Measurements from ENCODE around the gene PABPC3.

Gene PABPC3

DNA sequence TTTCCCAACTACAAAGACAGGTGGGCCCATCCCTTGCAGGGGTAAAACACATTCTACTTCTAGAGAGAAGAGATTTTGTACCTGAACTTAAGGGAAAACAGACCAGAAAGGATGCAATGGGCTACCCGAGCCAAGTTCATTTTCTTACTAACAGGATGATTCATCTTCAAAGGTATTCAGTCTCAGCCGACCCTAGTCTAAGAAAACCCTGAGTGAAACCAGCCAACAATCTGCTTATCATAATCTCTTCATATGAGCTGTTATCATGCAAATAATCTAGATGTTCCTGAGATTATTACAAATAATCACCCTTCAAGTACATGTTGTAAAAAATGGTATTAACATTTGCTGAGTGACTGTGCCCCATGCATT lies 15.6 kb downstream of the PABPC3 start:
- DNase-seq (ENCODE audit: low read depth) = no peak

DNA sequence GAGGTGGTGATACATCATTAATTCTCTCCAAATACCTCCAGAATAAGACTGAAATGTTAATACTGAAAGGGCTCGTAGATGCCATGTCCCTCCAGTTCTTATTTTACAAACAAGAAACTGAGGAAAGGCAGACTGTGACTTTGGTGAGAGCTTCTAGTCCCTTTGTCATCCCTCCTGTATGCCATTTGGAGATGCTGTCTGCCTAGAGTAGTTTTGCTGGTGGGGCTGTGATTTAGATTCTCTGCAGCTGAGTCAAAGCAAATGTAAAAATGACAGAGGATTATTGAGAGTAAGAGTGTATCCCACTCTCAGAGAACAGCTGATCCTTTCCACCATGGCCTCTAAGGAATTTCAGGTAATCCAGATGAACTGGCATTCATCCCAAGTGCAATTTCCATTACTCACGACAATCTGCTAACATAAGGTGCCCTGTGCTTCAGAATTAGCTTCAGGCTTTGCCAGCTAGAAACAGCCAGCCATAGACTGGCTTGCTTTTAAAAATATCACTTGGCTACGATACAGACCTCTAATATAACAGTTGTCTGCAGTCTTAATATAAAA lies 16.8 kb downstream of the PABPC3 start:
- DNase-seq (ENCODE audit: low read depth) = no peak

DNA sequence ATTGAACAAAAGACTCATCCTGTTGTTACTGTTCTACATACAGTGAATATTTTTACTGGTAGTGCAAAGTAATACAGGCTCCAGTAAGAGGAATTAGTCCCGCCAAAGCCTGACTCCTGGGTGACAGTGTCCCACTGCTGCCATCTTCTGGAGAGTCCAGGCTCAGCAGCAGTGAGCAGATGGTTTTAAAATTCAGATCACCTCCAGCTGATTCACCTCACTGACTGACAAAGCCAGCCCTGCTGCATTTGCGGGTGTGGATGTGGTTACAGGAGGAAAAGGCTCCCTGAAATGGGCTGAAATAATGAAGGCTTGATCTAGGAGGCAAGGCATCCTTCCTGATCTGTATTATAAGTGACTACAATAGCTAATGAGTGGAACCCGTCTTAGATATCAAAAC lies 18.3 kb downstream of the PABPC3 start:
- DNase-seq (ENCODE audit: low read depth) = peak; percentile 34

DNA sequence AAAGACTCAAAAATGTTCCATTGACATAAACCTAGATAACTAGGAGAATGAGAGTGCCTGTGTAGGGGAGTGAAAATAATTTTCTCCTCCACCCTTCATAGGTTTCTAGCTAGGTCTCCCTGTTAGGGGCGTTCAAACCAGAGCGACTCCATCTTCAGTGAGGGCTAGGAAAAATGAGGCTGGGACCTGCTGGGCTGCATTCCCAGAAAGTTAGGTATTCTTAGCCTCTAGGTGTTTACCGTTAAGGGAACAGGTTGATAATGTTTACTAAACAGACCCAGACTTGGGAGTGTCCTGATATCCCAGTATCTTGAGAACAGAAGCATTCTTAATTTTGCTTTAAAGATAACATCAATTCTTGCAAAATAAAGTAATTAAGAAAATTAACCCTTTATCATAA lies 20.1 kb downstream of the PABPC3 start:
- no peak for DNase-seq (ENCODE audit: low read depth)

DNA sequence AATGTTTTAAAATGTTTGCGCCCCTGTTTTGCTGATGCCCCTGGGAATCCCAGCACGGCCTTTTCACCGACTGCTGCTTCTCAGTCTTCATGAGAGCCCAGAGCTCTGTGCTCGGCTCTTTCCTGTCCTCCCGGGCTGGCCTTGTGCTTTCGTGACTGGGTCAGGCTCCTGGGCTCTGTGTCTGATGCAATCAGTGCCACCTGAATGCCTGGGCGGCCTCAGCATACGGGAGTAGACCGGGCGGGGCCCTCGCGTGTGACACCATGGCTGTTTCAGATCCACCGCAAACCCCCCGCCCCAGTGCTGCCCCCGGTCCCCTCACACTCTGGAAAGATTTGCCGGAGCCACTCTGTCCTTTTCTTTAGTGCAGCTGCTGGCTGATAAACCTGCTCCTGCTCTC lies 21.4 kb downstream of the PABPC3 start:
- DNase-seq (ENCODE audit: low read depth) = no peak

DNA sequence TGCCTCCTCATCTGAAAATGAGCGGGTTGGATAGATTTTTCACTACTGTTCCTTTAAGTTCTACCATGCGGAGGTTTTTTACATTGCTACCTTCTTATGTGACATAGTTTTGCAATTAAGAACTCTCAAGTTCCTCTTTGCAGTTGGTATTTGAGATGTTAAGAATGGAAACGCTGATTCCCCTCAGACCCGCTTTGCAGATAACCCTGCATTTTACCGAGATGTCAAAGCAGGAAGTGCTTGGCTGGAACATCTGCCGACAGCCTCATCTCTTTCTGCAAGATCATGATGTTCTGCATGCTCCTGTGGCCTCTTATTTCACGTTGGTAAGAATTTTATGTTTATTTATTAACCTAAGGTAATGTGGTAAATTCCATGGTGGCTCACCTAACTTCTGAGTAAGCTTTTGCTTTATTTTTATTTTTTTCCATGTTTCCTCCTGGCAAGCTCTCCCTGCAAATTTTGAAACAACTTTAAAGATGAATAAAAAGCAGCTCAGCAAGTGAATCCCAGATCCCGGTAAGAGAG lies 22.5 kb downstream of the PABPC3 start:
- no peak for DNase-seq (ENCODE audit: low read depth)

DNA sequence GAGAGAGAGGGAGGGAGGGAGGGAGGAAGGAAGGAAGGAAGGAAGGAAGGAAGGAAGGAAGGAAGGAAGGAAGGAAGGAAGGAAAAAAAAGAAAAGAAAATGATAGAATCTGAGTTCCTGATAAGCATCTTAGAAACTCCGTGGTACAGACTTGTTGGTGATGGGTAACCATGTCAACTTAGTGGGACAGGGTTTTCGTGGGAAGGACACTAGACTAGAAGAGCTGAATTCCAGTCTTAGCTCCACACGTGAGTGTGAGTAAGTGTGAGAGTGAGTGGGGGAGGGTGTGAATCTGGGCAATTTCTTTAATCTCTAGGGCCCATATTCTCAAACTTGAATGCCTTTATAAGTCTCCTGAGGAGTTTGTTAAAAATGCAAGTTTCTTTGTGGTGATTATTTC lies 35.0 kb downstream of the PABPC3 start:
- DNase-seq (ENCODE audit: low read depth) = no peak

DNA sequence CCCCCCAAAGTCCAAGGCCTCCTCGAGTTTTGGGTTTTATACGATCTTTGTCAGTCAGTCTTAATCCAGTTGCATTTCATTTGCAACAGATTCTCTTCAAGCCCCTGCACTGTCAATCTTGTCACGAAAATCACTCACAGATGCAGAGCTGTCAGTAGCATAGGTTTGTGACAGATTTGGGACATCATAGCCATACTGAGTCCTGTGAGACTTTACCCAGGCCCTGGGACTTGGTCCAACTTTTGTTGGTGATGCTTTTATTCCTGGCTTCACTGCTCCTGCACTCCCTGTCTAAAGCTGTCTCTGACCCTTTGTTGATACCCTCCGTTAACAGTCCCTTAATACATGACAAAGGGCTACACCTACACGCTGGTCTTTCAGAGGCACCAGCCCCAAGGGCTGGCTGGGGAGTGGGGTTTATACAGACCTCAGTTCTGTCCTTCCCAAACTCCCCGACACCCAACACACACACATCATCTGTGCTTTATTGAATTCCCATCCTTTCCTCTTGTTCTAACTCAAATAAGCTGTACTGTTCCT lies 36.0 kb downstream of the PABPC3 start:
- no peak for DNase-seq (ENCODE audit: low read depth)

DNA sequence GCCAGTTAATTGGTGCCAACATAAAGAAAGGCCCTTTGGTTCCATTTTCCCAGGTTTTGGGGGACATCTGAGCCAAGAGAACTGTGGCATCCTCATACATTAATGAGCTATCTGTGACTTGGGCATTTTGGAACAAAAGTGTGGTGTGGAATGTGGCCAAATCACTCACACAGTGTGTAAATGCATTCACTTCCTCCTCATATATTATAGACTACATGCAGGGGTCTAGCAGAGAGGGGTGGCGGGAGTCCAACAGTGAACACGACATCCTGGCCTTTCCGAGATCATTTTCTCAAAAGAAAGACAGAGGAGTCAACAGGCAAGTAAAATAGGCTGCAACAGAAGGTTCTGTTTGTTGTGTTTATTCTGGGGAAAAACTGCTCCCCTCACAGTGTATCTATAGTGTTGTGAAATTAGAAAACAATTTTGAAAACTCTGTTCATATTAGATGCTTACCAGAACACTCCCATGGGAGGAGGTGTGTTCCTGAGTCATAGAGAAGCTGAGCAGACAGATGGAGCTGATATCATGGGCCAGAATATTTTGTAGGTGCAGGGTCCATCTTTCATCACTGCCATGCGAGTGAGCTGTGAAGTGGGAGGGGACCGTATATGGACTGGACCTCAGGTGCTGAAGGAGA lies 36.9 kb downstream of the PABPC3 start:
- DNase-seq (ENCODE audit: low read depth) = no peak

DNA sequence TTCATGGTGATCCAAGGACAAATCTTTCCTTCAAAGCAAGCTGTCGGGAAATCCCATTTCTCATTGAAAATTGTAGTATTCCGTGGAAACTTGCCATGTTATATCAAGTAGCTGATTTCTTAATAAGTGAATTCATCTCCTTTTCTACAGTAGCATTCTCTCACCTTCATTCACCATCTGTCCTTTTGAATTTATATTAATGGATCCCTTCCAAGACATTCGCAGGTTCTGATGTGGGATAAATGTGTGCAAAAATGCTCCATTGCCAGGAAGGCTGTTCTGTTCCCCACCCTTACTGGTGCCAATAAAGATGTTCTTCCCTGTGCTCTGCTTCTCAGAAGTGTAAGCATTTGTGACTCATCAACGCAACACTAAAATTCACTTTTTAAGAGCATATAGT lies 40.0 kb downstream of the PABPC3 start:
- no peak for DNase-seq (ENCODE audit: low read depth)

DNA sequence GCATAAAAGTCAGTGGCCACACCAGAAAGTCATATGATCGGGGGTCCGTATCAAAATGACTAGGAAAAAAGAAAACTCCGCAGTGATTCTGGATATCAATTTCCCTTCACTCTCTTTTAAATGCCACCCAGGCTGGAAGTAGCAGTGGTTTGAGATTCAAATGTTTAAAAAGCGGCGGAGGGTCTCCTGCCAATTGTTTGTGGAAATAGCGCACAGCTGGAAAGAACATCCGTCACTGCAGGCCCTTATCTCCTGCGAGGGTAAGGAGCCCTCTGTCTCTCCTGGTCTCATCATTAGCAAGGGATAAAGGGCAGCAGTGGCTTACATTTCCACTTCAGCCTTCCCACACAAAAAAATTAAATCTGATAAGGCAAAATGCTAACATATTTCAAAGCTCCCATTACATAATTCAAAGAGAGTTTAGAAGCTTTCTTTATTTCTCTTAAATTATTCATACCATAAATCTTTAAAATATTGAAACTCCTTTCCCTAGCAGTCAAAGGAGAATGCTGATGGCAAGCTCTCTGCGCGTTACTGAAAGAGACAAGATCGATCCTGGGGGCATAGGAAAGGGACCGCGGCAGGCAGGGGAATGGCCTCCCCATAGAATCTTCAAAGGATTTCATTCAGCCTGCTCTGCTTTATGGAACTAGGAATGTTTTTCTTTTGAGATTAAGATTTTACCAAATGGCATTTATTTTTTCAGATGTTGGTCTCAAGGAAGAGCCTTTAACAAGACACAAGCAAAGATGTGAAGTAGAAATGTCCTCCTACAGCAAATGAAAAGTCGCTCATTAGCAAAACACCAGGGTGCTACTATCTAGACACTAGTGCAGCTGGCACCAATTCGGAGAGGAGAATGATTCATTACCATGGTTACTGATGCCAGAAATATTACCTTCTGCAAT lies 41.2 kb downstream of the PABPC3 start:
- DNase-seq (ENCODE audit: low read depth) = no peak

DNA sequence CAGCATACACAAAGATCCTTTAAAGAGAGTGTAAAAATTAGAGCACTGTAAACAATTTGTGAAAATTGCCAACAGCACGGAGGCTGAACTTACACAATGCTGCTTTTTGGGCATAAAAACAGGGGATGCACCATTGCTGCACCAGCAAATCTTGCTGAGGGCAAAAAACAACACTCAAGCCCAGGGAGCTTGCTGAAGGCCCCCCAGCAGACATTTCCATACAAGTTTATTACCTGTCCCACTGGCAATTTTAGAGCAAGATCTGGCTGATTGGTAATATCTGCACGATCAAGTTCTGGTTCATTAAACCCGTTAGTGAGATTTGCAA lies 41.8 kb downstream of the PABPC3 start:
- DNase-seq (ENCODE audit: low read depth) = no peak

DNA sequence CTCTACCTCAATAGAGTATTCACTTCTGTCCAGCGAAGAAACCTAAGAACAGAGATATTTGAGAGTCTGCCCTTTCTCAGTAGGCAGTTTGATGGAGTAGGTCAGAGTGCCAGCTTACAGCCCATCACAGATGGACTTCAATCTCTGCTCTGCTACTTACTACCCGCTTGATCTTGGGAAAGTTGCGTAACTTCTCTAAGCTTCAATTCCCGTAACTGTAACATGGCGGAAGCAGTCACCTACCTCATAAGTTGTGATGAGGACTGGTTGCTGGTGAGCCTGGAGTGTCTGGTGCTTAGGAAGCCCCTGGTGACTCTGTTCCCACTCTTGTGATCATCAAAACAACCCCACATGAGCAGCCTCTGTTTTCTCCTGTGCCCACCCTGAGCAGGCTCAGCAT lies 45.1 kb downstream of the PABPC3 start:
- no peak for DNase-seq (ENCODE audit: low read depth)

DNA sequence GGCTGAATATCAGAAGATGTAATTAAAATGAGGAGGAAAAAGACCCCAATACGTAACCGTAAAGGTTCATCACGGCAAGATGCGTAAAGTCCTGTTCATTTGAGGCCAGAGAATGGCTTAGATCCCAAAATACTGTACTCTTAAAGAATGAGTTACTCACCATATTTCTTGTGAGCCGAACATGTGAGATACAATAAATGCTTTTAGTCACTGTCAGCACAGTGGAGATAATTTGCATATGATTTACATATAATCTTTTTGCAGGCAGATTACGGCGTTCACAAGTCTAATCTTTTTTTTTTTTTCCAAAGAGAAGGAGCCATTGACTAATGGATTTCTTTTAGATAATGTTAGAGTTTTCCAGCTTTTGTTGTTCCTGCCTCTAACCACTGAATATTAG lies 47.8 kb downstream of the PABPC3 start:
- DNase-seq (ENCODE audit: low read depth) = no peak

DNA sequence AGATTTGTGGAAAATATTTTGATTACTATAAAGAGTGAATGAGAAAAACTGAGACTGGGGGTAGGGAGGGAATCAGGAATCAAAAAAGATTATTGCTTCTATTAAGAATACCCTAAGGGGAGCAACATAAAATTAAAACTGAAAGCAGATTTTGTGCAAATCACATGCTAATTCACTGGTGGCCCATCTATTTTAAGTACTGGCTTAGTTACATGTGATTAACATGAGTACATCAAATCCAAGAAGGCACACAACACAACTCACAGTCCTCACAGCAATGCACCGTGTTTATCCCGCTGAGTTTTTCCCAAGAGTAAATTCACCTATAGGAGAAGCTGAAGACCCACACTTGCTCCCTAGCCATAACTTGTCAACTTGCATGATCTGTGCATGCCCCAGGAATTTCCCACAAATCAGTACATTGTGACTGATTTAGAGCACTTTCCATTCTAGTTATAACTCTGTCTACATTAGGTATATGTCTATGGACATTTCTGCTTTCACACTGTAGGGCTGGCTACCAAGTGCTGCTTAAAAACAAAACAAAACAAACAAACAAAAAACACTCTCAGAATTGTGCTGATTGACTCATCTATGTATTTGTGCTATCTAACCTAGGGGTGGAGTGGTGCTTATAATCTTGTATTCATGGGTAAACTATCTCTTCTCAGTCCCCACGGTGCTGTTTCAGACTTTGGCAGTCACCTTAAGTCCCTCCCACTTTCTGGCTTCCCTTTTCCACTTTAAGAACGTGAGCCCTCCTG lies 51.9 kb downstream of the PABPC3 start:
- no peak for DNase-seq (ENCODE audit: low read depth)

DNA sequence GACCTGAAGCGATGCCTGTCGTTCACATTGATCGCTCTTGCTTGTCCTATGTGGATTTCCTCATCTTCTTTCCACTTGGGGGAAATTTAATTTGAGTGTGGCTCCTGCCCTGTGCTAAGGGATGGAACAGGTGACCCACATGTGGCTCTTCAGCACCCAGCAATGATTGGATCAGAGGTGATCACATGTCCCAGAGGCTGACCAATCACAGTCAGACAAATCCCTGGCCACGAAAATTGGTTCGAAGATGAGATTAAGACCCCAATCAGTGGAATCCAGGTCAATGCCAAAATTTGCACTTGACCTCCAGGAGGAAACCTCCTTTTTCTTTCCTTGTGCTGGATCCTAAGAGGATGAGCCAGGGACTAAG lies 52.5 kb downstream of the PABPC3 start:
- DNase-seq (ENCODE audit: low read depth) = no peak

Measured in T follicular helper cell (primary cell).